NCI-H2196 treated with DMSO at 0.1 percent for 48 hours (cell line): Measurements from ENCODE around the gene EIF6.

Experiments used
- DNase-seq: peaks from one replicate; lab custom pipeline; 2025; ENCODE audit not compliant: unreplicated experiment; lab: John Stamatoyannopoulos, UW

The EIF6 gene

DNA sequence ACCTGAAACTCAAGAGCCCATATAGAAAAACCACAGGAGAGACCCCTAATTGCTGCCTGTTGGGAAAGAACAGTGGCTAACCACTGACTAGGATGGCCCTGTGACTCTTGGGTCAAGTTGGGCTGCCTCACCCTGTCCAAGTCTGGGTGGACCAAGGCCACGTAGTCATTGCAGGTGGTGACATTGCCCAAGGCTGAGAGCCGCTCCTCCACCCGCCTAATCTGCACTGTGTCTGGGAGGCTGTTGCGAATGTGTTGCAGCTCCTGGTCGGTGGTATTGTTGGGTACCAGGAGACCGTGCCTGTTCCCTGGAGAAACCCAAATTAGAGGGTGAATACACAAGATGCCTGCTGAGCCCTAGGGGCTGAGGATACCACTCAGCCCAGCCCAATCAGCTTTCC lies 4.0 kb downstream of the EIF6 start:
- no peak for DNase-seq

DNA sequence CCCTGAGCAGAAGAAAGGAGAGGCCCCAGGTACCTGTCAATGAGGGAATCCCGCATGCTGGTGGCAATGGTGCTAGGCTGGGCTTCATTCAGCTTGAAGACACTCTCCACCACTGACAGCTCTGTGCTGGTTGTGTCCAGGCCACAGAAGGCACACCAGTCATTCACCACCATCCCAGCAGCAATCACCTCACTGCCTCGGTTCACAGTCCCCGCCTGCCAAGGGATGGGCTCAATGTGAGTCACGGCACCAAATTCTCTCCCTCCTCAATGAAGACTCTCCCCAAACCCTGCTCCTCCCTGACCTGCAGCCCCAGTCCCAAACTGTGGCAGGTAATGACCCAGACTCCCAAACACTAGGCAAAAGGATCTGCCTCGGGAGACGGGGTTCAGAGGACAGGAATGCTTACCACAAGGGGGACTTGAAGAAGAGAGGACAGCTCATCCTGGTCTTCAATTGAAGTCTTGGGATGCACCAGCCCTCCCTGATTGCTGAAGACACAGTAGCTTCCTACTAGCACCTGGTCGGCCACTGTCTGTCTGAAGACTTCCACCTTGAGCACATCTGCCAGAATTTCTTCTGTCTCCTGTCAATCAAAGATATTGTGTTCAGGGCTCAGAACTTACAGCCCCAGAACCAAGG lies 4.9 kb downstream of the EIF6 start:
- DNase-seq, result no peak

DNA sequence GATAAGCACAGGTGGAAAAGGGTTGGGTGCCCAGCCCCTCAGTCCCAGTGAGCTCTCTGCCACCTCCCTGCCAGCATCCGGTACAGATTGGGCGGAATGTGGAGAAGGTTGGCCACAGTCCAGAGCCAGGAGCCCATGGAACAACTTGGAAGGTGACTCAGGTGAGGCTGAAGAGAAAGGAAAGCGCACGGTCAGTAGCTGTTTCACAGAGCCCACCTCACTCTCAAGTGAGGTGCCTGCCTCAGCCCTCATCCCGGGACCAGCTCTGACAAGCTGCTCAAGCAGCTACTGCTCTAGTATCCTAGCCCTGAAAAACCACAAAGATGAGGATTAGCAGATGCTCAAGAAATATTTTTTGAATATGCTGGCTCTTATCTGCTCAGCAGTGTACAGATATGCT lies 5.5 kb downstream of the EIF6 start:
- DNase-seq, result no peak

DNA sequence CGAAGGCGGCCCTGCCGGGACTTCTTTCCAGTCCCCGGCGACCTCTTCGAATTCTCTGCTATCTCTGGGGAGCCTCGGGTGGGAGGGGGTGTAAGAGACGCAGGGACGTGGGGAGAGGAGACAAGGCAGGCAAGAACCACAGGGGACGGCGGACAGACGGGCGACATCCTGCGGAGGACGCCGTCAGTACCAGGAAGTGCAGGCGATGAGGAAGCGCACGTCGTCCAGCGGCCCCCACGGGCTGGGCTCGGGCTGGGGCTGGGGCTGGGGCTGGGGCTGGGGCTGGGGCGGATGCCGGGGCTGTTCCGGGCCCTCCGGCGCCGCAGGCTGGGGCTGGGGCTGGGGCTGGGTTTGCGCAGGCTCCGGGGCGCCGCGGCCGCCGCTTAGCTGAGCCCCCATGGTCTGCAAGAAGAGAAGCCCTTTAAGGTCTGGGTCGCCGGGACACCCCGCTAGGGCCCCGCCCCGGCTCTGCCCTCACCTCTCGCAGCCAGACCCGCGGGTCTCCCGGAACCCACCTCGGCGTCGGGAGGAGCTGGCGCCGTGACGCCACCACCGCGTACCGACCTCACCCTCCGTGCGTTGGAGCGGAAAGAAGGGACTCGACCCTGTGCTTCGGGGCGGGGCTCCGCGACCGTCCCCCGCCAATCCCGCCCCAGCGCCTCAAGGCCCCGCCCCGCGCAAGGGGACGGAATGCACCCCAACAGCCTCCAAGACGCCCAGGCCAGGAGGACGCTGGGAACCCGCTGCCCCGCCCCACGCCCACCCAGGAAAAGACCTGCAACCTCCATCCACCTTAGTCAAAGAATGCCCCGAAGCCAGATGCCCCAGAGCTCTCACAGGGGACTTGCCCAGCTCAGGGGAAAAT lies 6.8 kb downstream of the EIF6 start, which contains the start of gene MMP24OS:
TSS of gene MMP24OS (minus strand) at position 592 of the 865 bp plus-strand sequence. CDS start at position 399, 193 bp downstream.
- peak; percentile 84 for DNase-seq

DNA sequence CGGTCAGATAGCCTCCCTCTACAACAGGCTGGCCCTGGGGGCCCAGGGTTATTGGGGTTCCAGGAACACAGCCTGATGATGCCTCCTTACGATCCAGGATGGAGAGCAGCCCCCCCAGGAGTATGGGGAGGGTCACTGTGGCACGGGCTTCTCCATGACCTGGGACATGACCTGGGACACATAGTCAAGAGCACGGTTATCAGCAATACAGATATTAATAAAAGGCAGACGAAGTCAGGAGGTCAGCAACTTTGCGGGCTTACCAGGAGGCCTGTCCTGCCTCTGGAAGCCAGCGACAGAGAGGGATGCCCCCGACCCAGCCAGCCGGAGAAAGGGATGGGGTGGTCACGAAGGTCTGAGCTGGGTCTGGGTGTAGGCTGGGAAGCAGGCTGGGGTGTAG lies 7.4 kb downstream of the EIF6 start:
- no peak for DNase-seq

DNA sequence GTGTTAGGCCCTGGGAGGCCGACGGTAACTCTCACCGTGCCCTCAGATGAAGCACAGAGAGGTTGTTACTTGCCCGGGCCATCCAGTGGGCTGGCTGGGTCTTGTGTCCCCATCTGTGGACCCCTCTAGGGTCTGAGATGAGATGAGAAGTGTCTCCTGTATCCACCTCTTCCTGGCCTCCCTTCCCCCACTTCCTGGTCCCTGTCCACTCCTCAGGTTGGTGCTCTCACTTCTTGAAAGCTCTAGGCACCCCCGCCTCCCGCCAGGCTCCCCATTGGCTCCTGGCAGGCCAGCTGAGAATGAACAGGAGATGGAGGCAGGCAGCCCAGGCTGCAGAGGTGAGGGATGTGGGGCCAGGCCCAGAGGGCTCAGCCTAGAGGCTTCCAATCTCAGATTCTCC lies 8.2 kb downstream of the EIF6 start:
- no peak for DNase-seq

DNA sequence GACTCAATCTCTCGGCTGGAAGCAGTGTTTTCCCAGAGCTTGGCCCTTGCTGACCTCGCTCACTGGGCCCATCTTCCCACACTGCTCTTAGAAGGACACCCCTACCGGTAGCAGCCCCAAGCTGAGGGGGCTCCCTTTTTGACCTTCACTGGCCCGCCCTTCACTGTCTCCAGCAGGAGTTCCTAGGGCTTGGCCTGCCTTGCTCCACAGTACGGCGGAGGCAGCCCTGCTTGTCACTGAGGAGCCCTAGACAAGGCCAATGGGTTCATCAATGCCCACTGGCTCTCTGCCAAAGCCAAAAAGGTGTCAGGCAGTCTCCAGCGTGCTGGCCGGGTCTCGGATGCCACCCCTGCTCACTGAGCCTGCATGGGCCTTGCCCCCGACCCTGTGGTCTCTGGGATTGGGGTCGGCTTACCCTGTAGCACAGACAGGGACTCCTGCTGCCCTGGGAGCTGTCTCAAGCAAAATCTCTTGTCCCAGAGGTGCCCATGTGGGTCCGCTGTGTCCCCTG lies 8.8 kb downstream of the EIF6 start:
- DNase-seq, result no peak

DNA sequence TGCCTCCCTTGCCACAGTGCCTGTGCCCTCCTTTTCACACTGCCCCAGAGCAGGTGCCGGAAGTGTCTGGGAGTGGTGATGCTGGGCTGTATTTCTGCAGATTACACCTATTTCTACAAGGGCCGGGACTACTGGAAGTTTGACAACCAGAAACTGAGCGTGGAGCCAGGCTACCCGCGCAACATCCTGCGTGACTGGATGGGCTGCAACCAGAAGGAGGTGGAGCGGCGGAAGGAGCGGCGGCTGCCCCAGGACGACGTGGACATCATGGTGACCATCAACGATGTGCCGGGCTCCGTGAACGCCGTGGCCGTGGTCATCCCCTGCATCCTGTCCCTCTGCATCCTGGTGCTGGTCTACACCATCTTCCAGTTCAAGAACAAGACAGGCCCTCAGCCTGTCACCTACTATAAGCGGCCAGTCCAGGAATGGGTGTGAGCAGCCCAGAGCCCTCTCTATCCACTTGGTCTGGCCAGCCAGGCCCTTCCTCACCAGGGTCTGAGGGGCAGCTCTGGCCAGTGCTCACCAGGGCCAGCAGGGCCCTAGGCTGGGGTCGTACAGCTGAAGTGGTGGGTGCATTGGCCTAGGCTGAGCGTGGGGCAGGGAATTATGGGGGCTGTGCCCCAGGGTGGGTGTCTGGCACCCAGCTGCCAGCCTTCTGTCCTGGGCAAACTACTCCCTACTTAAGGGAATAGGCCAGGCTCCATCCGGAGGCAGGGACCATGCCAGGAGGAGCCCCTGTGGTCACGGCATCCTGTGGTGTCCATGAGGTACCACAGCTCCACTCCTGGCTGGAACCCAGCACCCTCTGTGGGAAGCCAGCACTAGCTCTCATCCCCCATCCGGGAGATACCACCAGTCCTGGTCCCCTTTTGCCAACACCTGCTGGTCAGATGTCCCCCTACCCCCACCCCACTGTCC lies 10.1 kb downstream of the EIF6 start:
- DNase-seq, result no peak

DNA sequence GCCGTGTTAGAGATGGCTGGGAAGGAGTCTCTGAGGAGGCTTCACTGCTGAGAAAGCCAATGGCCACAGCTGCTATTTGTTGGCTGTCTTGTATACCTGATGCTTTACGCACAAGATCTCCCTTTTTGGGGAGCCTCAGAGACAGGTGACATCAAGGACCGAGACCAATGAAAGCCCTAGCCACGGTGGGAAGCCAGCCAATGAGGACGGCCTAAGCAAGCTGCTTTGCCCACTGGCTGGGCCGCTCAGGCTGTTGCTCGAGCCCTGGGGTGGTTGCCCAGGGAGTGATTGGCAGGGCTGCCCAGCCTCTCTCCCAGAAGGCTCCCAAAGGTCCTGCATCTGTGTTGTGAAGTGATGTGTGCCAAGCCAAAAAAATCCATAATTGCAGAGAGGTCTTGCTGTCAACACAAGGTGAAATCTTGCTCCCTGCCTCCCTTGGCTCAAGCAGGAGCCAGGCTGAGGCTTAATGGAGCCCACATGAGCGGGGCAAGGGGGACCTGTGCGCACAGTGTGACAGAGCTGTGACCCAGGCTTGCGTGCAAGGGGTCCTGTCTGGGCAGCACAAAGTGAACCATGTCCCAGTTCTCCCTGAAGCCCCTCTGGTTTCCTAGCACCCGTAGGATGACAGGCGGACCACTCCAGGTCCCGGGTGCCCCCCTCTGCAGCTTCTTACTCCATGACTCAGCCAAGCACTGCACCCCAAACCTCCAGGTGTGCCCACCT lies 11.0 kb downstream of the EIF6 start:
- peak; percentile 87 for DNase-seq

DNA sequence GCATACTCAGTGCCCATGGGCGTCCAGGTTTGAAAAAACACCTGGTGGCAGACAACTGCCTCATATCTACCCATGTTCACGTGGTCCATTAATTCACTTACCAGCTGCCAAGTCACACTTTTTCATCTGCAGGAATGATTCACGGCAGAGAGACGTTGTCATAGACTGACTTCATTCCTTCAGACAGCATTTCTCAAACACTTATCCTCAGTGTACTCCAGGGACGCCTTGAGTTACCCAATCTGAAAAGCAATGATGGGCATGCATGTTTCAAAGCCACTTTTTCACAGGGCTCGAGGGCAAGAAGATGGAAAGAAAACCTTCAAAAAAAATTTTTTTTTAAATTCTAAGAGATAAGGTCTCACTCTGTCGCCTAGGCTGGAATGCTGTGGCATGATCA lies 12.7 kb downstream of the EIF6 start:
- no peak for DNase-seq

DNA sequence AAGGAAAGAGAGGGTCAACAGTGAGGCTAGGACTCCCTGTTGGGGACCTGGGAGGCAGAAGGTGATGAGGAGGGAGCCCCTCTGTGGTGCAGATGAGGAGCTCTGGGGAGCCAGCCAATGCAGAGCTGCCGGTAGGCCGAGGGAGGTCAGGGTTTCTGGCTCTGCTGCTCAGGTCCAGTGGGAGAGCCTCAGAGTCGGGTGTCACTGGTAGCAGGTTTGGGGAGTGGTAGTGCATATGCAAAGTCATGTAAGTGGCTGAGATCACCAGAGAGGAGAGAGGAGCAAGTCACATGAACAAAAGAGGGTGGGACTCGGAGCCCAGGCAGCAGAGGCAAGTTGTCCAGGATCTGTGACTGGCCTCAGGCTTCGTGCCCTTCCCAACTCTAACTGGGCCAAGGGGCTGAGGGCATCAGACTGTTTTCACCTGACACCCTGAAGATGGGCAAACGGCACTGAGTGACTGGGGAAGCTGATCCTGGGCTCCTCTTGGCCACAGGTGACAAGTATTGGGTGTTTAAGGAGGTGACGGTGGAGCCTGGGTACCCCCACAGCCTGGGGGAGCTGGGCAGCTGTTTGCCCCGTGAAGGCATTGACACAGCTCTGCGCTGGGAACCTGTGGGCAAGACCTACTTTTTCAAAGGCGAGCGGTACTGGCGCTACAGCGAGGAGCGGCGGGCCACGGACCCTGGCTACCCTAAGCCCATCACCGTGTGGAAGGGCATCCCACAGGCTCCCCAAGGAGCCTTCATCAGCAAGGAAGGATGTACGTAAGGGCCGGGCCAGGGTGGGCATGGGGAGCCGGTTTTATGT lies 13.3 kb downstream of the EIF6 start:
- no peak for DNase-seq

DNA sequence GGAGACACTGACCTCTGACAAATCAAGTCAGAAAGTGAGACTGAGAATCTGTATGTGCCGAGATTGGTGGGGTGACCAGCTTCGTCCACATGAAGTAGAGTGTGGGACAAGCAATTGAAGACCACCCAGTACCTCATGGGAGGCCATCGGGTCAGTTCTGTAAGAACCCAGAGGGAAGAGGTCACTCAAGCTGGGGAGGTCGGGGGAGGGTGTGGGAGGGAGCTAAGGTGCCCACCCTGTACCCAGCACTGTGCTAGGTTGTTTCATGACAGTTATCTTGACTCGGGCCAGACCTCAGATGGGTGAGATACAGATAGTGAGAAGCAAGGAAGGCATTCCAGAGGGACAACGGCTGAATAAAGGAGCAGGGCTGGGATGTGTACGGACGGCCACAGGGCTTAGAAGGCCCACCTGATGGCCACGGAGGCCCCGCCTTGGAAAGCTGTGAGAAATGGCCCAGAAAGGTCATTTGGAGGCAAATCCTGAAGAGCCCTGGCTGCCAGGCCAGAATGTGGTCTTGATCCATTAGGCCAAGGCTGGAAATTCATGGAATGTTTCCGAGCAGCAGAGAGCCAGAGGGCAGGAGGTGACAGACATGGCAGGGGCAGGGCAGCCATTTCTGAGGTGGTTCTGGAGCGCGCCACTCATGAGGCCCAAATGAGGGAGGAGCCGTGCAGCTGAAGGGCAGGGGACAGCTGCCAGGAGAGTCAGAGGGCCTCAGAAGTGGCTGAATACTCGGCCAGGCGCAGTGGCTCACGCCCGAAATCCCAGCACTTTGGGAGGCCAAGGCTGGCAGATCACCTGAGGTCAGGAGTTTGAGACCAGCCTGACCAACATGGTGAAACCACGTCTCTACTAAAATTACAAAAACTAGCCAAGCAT lies 14.3 kb downstream of the EIF6 start:
- DNase-seq, result no peak

DNA sequence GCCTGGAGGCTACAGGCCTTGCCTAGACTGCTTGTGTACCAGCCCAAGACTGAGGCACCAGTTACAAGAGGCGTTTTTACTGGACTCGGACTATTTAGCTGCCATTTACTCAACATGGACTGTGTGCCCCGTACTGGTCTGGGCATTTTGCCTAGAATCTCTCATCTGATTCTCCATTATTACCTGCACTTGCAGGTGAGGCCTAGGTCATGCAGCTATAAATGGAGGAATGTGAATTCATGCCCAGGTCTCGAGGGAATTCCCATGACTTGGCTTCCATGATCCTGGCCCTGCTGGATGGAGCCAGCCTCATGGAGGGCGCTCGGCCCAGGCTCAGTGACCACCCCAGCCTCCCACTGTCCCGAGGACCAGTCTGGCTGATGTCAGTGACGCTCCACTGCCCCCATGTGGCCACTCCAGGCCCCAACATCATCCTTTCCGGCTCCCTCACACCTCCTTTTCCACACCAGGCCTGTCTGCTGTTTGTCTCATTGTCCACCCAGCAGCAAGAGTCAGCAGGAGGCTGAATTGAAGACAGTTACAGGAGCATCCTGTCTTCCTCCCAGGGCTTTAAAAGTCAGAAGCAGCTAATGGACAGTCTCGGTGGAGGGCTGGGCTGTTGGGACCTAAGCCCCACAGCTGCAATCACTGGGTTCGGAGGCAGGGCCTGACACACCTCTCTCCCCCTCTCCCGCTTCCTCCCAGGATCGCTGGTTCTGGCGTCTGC lies 15.4 kb downstream of the EIF6 start:
- DNase-seq, result peak; percentile 68

DNA sequence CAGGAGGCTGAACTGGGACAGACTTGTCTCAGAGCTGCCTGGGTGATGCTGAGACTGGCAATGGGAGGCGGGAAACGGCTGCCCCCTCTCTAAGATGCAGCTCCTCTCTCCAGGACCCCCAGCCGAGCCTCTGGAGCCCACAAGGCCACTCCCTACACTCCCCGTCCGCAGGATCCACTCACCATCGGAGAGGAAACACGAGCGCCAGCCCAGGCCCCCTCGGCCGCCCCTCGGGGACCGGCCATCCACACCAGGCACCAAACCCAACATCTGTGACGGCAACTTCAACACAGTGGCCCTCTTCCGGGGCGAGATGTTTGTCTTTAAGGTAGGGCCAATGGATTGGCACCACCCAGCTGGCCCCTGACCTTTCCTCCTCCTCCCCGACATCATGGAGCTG lies 17.5 kb downstream of the EIF6 start:
- DNase-seq, result no peak

DNA sequence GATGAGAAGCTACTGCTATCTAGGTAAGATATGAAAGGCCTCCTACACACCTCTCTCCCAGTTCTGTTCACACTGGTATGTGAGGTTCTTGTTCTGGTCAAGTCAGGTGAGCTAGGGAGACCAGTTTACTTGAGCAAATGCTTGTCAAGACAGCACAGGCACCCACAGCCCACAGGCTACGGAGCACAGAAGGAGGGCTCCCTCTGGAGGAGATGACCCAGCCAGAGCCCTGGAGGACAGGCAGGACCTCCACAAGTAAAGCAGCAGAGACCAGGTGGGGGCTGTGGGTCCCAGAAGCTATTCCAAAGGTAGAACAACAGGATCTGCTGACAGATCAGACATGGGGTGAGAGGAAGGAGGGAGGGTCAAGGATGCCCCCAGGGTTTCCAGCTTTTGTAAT lies 19.8 kb downstream of the EIF6 start:
- DNase-seq, result no peak

DNA sequence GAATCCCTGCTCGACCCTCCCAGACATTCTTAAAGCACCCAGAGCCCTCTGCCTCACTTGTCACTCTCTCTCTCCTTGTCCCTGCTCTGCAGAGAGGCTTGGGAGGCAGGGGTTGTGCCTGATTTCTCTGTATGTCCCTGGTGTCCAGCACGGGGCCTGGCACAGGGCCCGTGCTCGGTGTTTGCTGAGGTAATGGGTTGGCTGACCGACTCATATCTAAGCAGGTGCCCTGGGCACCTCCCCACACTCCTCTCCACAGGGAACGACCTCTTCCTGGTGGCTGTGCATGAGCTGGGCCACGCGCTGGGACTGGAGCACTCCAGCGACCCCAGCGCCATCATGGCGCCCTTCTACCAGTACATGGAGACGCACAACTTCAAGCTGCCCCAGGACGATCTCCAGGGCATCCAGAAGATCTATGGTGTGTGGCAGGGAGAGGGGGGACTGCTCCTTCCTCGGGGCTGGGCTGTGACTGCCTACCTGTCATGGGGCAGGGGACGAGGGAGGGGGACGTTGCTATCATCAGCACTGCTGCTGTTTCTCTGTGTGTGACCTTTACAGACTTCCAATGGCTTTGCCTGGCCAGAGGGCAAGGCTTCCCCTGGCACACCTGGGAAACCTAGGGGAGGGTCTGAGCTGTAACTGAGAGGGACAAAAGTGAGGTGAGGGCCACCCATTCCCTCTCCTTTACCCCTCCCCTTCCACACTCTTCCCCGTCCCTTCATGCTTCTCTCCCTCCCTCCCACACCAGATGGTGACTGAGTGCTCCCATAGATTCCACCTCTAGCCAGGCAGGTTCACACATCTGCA lies 20.8 kb downstream of the EIF6 start:
- DNase-seq, result peak; percentile 39
